Smooth muscle cell (in vitro differentiated cells): Measurements from ENCODE around the gene SLC43A1. TPM values are rescaled to one million over a fixed set of nuclear protein-coding genes. Genes with fewer than 3 reads are reported as not detected.

ENCODE experiments used
- DNase-seq: peaks from one replicate; lab custom pipeline; 2025; ENCODE audit not compliant: unreplicated experiment; lab: John Stamatoyannopoulos, UW
- H2AFZ ChIP-seq: fragments of 200-600 bp; sonication (generic); 2 replicates; pipeline ENCODE4 v1.6.0; 2016; ENCODE audit warnings: antibody characterized with exemption, low read depth, mild to moderate bottlenecking
- H3F3A ChIP-seq: fragments of 200-600 bp; sonication (generic); 2 replicates; pipeline ENCODE4 v1.6.0; 2017; ENCODE audit warnings: antibody characterized with exemption, low read depth
- H3K27ac ChIP-seq: fragments of 200-600 bp; sonication (generic); 2 replicates; pipeline ENCODE4 v1.5.1; 2016; ENCODE audit warnings: low read depth, mild to moderate bottlenecking
- H3K27me3 ChIP-seq: fragments of 200-600 bp; sonication (generic); 2 replicates; pipeline ENCODE4 v1.6.1; 2016; ENCODE audit warnings: low read depth, mild to moderate bottlenecking
- H3K36me3 ChIP-seq: fragments of 200-600 bp; sonication (generic); 2 replicates; pipeline ENCODE4 v1.5.1; 2016; ENCODE audit warnings: low read depth
- H3K4me1 ChIP-seq: fragments of 200-600 bp; sonication (generic); 2 replicates; pipeline ENCODE4 v1.5.1; 2016; ENCODE audit warnings: low read depth
- H3K4me2 ChIP-seq: fragments of 200-600 bp; sonication (generic); 2 replicates; pipeline ENCODE4 v1.6.0; 2016; ENCODE audit warnings: mild to moderate bottlenecking
- H3K4me3 ChIP-seq: fragments of 200-600 bp; sonication (generic); 2 replicates; pipeline ENCODE4 v1.5.1; 2016; ENCODE audit warnings: mild to moderate bottlenecking
- H3K79me2 ChIP-seq: fragments of 200-600 bp; sonication (generic); 2 replicates; pipeline ENCODE4 v1.6.0; 2016; ENCODE audit warnings: low read depth, mild to moderate bottlenecking
- H3K9ac ChIP-seq: fragments of 200-600 bp; sonication (generic); 2 replicates; pipeline ENCODE4 v1.6.0; 2016; ENCODE audit warnings: low read depth
- H3K9me3 ChIP-seq: fragments of 200-600 bp; sonication (generic); replicated peaks from 2 replicates; pipeline ENCODE4 v1.5.1; 2016; ENCODE audit warnings: low read depth
- H4K20me1 ChIP-seq: fragments of 200-600 bp; sonication (generic); 2 replicates; pipeline ENCODE4 v1.6.0; 2016; ENCODE audit warnings: low read depth
- CTCF ChIP-seq: fragments of 200-600 bp; sonication (generic); IDR thresholded peaks from 2 replicates; pipeline ENCODE4 v1.5.1; 2017; ENCODE audit warnings: borderline replicate concordance, mild to moderate bottlenecking, antibody characterized with exemption; ENCODE audit not compliant: insufficient read depth, poor library complexity, severe bottlenecking
- WGBS: methylation state at CpG from one replicate; pipeline ENCODE4 v1.1.7; 2016; ENCODE audit warnings: low lambda C conversion rate; 5-methylcytosine and 5-hydroxymethylcytosine counted together
- polyA plus RNA-seq: library from polyadenylated mRNA; unstranded; fragments of >200 nt; fragmentation: Nextera tagmentation; extraction: Ambion mirVana; gene quantifications from 2 replicates; pipeline ENCODE4 v1.2.1, GENCODE V29; 2016
- total RNA-seq: library from RNA; depleted of rRNA; stranded (reverse); fragments of >200 nt; gene quantifications from 2 replicates; pipeline ENCODE4 v1.2.3, GENCODE V29; 2014

The SLC43A1 gene
- total and polyA plus RNA-seq, 2 experiments from 2014 or later: 1.3 to 7.3 TPM

DNA sequence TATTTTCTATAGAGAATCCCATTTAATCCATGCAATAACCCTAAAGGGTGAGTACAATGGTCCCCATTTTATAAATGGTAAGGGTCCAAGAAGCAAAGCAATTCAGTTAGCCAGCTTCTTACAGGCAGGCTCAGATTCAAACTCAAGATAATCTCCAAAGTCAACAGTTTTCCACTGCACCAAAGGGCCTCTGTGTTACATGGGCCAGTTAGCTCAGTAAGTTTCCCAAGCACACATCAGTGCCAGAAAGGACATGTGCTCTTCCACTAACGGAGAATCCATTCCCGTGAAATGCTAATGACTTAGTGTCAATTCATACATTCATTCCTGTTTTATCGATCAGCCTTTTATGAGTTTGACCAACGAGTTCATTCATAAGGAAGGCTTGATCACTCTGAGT, 11.0 kb downstream of the SLC43A1 start:
- Histone ChIP-seq H4K20me1 (no peaks in the 10 kb centered on the region), H2AFZ (no peak overlapping the region), H3K36me3 (no peaks in the 10 kb centered on the region), H3F3A (no peaks in the 10 kb centered on the region), H3K9ac (no peak overlapping the region), H3K27me3 (no peaks in the 10 kb centered on the region), H3K79me2 (no peaks in the 10 kb centered on the region), H3K9me3 (no peaks in the 10 kb centered on the region), H3K4me1 (peaks cover 3% of the 10 kb centered on the region), H3K4me3 (no peak overlapping the region), H3K27ac (no peak overlapping the region), H3K4me2 (no peak overlapping the region)
- no peak for TF ChIP-seq CTCF
- no peak for DNase-seq
- WGBS: 94% methylated on average over 4 of the region's 4 CpGs

GRCh38 chr11:57502870-57503269, 12.6 kb downstream of the SLC43A1 start:
- Histone ChIP-seq H3K79me2 (no peaks in the 10 kb centered on the region), H3F3A (no peaks in the 10 kb centered on the region), H3K36me3 (no peaks in the 10 kb centered on the region), H3K27ac (no peak overlapping the region), H3K27me3 (no peaks in the 10 kb centered on the region), H3K9ac (no peak overlapping the region), H3K4me3 (no peak overlapping the region), H4K20me1 (no peaks in the 10 kb centered on the region), H3K9me3 (no peaks in the 10 kb centered on the region), H2AFZ (no peak overlapping the region), H3K4me2 (no peak overlapping the region), H3K4me1 (peaks cover 3% of the 10 kb centered on the region)
- TF ChIP-seq CTCF: no peak
- DNase-seq: no peak

- Histone ChIP-seq H3K9ac (no peak overlapping the region), H3K27ac (no peak overlapping the region), H3F3A (no peaks in the 10 kb centered on the region), H3K27me3 (no peaks in the 10 kb centered on the region), H4K20me1 (no peaks in the 10 kb centered on the region), H3K79me2 (no peaks in the 10 kb centered on the region), H3K4me2 (no peak overlapping the region), H3K4me3 (no peak overlapping the region), H3K9me3 (no peaks in the 10 kb centered on the region), H2AFZ (no peak overlapping the region), H3K4me1 (peaks cover 3% of the 10 kb centered on the region), H3K36me3 (no peaks in the 10 kb centered on the region)
- DNase-seq: no peak
- TF ChIP-seq CTCF: no peak
- WGBS: 93% methylated on average over 3 of the region's 3 CpGs
Measured at GRCh38 chr11:57502376-57502775, 13.1 kb downstream of the SLC43A1 start.

GRCh38 chr11:57501953-57502352, 13.5 kb downstream of the SLC43A1 start:
- Histone ChIP-seq H3K9me3 (no peaks in the 10 kb centered on the region), H3K27me3 (no peaks in the 10 kb centered on the region), H3F3A (no peaks in the 10 kb centered on the region), H3K79me2 (no peaks in the 10 kb centered on the region), H3K27ac (no peak overlapping the region), H3K4me2 (no peak overlapping the region), H3K9ac (no peak overlapping the region), H4K20me1 (no peaks in the 10 kb centered on the region), H3K4me1 (peaks cover 3% of the 10 kb centered on the region), H3K36me3 (no peaks in the 10 kb centered on the region), H3K4me3 (no peak overlapping the region), H2AFZ (no peak overlapping the region)
- 89% methylated on average over 4 of the region's 4 CpGs for WGBS
- TF ChIP-seq CTCF: no peak
- DNase-seq: no peak
